Kidney tubule cell (primary cell): Measurements from ENCODE around the gene TMEM219.
A peak's percentile ranks its signal among the peaks of the same experiment; 100 is the strongest.
"Not testable (repeated sequence)": the region's sequence is repeated elsewhere in the genome, so short reads cannot be mapped to it uniquely, and the experiment has no call there.

Source experiments
- DNase-seq: peaks from one replicate; pipeline ENCODE4 v3.0.0-alpha.2; 2018; ENCODE audit warnings: low spot score

TMEM219 gene, protein sequence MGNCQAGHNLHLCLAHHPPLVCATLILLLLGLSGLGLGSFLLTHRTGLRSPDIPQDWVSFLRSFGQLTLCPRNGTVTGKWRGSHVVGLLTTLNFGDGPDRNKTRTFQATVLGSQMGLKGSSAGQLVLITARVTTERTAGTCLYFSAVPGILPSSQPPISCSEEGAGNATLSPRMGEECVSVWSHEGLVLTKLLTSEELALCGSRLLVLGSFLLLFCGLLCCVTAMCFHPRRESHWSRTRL

DNA sequence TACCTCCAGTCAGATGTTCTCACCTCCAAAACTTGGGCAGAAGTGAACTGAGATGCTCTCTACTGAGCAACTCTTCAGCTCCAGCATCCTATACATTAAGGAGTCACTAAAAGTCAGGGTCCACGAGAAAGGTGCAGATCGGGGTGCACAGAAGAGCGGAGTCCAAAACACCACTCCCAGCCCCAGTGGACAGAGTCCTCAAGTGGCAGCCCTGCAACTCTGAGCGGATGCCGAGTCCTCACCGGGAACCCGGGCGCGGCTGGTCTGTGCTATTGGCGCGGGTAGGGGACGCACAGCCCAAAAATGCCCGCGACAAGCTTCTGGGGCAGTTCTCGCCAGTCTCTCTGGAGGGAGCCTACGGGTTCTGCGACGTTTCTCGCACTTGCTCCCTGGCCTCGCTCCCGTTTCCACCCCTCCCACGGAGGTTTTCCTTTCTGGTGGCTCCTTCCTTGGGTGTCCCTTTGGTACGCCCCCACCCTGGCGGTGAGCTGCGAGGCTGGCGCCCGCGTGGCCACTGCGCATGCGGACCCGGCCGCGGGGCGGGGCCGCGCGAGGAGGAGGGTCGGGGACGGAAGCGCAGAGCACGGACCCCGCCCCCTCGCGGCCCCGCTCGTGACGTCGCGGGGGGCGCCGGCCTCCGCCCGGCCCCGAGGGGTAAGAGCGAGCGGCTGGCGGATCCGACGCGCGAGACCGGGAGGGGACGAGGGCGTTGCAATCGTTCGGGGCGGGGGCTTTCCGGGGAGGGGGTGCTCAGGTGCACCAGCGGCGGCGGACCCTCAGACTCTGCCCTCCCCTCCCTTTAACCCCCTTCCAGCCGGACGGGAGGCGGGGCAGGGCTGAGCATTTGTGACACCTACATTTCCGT is at the start of gene TMEM219:
TSS of gene TMEM219 (plus strand) at position 601 of the 865 bp plus-strand sequence. CDS start 1,065 bp downstream, outside the sequence.
- DNase-seq: peak; percentile 93

DNA sequence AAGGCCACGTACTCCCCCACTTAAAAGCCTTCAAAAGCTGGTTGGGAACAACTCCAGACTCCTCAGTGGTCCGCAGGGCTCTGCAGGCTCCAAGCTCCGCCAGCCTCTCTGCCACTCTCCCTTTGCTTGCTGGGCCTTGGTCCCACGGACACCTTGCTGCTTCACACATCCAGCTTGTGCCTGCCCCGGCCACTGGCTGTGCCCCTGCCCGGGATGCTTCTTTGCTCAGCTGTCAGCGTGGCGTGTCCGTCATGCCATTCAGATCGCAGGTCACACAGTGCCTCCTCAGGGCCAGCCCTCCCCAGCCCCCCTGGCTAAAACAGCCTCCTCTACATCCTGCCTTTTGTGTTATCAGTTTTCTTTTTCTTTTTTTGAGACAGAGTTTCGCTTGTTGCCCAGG is 49.8 kb upstream of the TMEM219 start:
- no peak for DNase-seq

DNA sequence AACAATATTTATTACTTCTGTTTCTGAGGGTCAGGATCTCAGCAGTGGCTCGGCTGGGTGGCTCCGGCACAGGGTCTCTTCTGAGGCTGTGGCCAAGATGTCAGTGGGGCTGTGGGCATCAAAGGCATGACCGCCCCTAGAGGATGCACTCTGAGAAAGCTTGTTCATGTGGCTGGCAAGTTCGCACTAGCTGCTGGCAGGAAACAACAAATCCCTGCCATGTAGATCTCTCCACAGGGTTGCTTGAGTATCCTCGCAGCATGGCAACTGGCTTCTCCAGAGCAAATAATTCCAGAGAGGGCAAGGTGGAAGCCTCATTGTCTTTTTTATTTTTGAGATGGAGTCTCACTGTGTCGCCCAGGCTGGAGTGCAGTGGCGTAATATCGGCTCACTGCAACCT is 48.4 kb upstream of the TMEM219 start:
- DNase-seq: no peak

DNA sequence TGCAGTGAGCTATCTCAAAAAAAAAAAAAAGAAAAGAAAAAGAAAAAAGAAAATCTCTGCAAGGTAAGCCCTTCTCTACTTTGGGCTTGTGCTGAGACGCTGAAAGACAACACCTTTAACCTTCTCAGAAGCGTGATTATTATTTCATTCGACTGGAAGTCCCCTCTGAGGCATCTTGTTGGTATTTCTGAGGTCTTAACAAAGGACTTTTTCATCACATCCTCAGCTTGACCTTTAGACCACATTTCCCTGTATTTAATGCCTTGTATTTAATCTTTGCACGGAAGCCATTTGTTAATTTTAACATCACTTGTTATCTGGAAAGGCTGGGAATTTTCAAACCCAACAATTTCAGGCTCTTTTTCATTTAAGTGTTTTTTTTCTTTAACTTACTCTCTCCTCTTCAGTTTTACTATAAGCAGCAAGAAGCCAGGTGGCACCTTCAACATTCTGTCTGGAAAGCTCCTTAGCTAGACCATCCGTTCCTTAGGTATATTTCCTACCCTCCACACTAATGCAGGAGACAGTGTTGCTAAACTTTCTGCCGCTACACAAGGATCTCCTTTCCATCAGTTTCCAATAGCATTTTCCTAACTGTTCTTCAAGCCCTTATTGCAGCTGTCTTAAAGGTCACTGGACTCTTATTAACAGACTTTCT is 46.2 kb upstream of the TMEM219 start:
- DNase-seq: peak; percentile 86

DNA sequence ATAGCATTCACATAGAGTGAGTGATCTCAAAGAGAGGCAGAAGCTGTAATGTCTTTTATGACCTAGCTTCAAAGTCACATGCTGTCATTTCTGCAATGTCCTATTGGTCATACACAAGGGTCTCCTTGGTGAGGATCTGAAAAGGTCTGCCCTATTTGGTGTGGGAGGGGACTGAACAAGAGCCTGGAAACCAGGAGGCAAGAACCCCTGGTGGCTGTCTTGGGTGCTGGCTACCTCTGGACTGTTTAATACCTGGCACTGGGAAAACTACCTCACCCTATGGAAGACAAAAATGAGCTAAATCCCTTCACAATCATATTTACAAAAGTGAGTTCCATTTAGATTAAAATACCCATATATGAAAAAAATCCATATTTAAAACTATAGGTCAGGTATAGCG is 44.9 kb upstream of the TMEM219 start:
- DNase-seq: no peak

DNA sequence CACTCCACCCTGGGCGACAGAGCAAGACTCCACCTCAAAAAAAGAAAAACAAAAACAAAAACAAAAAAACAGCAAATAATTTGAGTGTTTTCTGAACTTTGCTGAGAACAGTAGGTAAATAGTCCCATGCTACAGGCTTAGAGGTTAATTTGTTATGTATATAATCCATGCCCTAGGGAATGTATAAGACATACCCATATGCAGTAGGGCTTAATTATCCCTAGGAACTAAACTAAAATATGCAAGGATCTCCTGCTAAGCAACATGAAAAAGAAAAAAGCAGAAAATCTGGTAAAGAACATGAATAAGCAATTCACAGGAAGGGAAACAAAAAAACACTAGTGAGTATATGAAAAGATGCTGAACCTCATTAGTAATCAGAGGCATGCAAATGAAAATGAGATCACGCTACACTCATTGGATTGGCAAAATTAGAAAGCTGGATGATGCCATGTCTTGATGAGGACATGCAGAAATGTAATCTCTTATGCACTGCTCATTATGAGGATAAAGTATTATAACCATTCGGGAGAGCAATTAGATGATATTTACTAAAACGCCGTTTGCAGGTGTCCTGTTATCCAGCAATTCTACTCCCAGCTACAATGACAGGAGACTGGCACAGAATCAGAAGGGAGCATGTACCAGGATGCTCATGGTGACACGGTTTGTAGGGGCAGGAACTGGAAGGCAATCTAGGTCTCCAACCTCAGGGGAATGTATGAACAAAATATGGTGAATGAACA is 41.4 kb upstream of the TMEM219 start:
- no peak for DNase-seq

DNA sequence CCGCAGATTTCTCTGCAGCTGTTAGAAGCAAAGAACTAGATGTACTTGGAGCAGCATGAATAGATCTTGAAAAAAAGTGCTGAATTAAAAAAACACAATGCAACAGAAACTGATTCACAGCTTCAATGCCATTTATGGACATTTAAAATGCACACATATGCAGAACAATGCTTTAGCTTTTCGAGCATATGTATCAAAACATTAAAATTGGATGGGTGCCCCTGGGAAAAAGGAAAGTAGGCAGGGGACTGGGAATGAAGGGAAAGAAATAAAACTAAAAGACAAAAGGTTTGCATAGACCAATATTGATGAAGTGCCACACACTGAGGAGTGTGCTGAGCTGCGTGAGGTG is 40.9 kb upstream of the TMEM219 start:
- no peak for DNase-seq

DNA sequence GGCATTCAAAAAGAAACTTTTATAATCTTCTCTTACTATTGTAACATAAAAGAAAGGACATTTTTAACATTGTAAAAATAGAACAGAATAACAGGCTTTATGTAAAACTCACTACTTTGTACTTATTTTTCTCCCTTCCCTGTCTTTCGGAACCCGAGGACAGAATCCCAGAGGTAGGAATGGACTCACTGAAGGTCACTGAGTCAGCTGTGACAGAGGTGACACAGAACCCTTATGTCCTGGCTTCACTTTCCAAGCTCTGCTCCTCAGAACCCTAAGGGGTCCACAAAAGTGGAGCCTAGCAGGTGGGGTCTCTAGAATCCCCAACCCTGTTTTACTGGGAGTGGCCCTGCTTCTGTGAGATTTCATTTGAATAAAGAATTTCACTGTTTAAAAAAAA is 39.6 kb upstream of the TMEM219 start:
- no peak for DNase-seq

DNA sequence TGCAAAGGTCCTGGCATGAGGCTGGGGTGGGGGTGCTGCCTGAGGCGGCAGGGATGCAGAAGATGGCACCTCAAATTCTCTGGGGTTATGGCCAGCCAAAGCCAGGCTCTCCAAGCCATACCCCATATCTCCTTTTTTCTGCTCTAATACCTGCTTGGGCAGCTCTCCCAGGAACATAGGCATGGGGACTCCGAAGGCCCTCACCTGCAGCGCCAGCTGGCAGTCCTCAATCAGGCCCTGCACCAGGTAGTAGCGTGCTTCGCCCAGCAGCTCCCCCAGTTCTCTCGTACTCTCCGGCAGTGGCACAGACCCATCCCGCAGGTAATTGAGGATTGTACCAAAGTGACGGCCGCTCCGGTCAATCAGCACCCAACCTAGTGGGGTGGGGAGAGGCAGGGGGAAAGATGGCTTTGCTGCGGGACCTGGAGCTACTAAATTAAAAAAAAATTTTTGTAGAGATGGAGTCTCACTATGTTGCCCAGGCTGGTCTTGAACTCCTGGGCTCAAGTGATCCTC is 38.8 kb upstream of the TMEM219 start:
- no peak for DNase-seq

DNA sequence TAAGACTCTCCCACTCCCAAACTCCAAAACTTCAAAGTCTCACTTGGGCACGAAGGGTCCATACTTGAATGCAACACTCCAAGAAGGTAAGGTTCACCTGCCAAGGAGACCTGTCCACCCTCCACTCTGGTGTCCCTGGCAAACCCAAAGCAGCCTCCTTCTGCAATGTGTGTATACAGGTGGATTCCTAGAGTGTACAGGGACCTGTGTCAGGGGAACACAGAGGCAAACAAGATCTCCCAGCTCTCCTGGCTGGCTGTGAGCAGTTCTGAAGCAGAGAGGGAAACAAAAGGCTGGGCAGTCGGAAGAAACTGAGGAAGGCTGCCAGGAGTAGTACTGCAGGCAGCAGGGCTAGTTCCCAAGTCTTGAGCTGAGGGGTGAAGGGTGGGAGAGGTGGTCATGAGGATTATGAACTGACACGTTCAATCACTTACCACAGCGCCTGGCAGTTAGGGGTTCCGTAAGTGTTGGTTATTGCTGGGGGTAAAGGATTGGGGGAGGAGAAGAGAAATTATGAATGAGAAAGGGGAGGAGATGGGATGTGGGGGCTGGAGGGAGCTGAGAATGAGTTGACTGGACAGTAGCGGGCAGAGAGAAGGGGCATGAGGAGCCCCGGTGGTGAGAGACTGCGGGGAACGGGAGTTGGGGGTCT is 36.6 kb upstream of the TMEM219 start:
- DNase-seq: no peak

DNA sequence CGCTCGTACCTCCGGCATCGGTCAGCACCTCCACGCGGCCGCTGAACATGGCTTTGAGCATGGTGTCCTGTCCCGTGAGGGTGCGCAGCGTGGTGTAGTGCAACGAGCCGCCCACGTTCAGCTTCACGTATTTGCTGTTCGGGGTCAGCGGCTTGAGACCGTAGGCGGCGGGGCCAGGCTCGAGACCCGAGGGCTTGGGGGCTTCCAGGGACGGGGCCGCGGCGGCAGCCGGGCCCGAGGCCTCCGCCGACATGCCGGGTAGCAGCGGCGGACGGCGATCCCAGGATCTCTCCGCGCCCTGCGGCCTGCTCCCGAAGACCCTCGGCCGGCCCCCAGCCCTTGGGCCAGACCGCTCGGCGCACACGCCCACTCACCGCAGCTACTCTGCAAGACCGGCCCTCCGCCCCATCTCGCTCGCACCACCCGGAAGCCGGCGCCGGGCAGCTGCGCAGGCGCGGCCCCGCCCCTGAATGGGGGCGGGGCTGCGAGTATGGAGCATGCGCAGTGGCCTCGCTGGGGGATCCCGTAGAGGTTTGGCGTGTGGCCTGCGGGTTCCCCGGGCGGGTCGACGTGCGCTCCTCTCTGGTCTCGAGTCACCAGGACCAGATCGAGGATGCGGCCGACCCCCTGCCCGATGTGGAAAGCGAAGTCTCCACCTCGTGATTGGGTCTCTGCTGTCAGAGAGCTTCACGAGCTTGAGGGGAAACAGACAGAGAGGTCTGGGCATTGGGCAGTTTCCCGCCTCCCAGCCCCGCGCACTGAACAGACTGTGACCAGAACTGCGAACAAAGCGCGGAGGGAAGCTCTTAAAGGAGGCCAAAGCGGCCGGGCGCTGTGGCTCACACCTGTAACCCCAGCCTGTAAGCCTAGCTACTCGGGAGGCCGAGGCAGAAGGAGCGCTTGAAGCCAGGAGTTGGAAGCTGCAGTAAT is 35.8 kb upstream of the TMEM219 start, which contains the start of gene KCTD13:
TSS of gene KCTD13 (minus strand) at position 446 of the 930 bp plus-strand sequence. CDS start at position 253, 193 bp downstream.
- DNase-seq: peak; percentile 88

DNA sequence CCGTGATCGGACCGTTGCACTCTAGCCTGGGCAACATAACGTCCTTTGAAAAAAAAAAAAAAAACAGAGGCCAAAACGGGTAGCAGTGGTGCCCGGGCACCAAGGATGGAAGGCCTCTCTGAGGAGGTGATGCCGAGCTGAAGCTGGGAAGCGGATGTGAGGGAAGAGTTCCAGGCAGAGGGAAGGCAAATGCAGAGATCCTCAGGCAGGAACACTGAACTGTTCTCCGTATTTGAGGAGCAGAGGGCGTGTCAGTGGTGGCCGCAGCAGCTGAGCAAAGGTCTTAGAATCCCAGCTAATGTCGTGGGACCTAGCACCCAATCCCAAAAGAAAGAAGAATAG is 35.2 kb upstream of the TMEM219 start:
- peak; percentile 41 for DNase-seq

DNA sequence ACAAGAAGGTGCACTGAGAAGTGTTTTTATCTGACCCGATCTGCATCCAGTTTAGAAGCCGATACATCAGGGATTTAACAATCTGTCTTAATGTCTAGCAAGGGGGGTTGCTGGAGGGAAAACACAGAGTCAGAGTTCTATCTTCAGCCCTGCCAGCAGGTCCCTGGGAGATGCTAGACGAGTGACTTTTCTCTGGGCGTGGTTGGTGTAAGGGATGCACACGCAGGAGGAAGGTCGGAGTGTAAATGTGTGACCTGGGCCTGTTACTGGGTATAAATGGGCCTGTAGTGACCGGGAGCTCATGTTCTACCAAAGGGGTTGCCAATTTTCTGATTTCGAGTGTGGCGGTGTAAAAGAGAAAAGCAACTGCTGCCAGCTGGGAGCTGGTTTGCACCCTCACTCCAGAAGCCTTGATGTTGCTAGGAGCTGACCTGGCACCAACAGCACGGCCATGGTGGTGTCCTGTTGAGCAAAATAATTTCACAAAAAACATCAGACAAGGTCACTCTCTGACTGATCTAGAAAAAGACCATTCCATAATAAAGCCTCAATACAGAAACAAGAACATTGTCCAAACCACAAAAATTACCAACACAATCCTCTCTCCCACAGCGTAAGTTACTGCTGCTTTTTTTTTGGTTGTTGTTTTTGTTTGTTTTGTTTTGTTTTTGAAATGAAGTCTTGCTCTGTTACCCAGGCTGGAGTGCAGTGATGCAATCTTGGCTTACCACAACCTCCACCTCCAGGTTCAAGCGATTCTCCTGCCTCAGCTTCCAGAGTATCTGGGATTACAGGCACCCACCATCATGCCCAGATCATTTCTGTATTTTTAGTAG is 34.6 kb upstream of the TMEM219 start:
- DNase-seq: no peak

DNA sequence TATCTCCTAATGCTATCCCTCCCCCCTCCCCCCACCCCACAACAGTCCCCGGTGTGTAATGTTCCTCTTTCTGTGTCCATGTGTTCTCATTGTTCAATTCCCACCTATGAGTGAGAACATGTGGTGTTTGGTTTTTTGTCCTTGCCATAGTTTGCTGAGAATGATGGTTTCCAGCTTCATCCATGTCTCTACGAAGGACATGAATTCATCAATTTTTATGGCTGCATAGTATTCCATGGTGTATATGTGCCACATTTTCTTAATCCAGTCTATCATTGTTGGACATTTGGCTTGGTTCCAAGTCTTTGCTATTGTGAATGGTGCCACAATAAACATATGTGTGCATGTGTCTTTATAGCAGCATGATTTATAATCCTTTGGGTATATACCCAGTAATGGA is 30.1 kb upstream of the TMEM219 start:
- DNase-seq: not testable (repeated sequence)

DNA sequence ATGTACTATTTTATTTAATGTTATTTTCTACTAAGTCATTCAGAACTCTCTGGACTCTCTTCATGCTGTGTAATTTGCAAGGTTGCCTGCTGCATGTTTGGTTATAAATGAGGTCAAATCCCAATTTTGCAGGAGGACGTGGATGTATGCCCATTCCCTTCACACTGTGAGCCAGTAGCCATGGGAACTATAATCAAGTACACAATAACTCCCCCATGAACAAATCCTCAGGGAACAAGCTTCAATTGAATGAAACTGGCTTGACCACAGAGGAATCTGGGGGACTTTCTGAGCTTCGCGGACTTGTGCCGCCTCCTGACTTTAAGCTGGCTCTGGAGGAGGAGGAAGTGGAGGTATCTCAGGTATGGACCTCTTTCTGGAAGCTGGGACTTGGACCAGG is 21.2 kb upstream of the TMEM219 start:
- DNase-seq: no peak

DNA sequence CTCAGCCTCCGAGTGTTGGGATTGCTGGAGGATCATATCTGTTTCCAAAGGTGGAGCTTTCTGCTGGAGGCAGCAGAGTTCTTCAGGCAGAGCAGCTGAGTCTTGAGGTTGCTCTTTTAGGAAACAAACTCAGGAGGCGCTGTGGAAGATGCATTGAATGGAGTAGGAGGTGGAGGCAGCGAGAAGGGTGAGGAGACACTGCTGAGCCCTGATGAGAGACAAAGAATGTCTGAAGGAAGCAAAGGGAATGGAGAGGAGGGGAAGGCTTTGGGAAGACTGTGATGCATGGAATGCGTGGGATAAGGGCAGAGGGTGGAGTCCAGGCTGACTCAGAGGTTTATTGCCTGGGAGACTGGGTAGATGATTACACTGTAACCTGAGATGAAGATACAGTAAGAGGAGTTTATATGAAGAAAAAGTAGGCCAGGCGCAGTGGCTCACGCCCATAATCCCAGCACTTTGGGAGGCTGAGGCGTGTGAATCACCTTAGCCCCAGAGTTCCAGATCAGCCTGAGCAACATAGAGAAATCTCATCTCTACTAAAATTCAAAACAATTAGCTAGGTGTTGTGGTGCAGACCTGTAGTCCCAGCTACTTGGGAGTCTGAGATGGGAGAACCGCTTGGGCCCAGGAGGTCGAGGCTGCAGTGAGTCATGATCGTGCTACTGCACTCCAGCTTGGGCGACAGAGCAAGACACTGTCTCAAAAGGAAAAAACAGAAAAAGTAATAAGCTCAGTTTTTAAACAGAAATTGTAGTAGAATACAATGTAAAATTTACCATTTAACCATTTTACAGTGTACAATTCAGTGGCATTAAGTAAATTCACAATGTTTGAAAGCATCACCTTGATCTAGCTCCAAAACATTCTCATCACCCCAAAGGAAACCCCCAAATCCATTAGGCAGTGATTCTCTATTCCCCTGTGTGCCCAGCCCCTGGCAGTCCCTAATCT is 17.8 kb upstream of the TMEM219 start:
- DNase-seq: peak; percentile 99

DNA sequence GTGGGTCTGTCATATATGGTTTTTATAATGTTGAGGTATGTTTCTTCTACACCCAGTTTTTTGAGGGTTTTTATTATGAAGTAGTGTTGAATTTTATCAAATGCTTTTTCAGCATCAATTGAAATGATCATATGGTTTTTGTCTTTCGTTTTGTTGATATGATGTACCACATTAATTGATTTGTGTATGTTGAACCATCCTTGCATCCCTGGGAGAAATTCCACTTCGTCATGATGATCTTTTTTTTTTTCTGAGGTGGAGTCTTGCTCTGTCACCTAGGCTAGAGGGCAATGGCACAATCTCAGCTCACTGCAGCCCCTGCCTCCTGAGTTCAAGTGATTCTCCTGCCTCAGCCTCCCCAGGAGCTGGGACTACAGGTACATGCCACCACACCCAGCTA is 14.0 kb upstream of the TMEM219 start:
- DNase-seq: no peak

DNA sequence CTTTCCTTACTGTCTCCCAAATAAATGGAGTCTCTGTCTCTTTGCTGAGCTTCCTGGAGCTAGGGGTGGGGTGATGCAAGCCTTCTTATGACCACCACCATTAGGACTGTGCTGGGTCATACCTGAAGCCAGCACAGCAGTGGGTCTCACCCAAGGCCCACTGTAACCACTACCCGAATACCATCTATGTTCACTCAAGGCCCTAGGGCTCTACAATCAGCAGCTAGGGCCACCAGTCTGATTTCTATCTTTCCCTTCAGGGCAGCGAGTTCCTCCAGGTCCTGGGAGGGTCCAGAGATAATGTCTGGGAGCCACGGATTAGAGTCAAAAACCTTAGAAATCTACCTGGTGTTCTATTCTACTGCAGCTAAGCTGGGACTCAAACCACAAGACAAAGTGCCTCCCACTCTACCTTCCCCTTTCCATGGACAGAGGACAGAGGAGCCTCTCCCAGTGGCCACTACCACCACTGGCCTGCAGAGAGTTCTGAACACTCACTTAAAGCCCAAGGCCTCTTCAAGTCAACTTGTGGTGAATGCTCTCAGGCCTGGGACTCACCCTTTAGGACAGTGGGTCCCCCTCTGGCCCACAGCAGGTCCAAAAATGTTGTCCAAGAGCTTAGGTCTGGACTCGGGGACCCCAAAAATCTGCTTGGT is 10.9 kb upstream of the TMEM219 start:
- no peak for DNase-seq
